ENCODE results near the gene CALML6.

Gene CALML6

GRCh38 chr1:1892079-1892762 is 22.8 kb upstream of the CALML6 start:
- peak; percentile 44 to 53 for DNase-seq

GRCh38 chr1:1892763-1893120 is 22.3 kb upstream of the CALML6 start:
- DNase-seq, result no peak

GRCh38 chr1:1893291-1893985 is 21.6 kb upstream of the CALML6 start:
- no peak for DNase-seq

DNA sequence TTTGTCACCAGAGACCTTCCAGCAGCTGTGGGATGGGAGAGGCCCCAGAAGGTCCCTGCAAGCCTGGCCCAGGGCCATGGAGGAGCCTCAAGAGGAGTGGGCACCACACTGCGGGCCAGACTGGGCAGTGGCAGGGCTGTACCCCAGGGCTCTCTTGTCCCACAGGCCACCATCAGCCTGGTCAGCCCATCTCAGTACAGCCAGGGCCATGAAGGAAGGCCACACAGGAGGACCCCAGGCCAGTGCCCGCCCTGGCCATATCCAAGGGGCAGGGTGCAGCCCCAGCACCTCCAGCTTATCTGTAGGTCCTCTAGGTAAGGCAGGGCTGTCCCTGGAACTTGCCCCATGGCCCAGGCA is 21.1 kb upstream of the CALML6 start:
- no peak for DNase-seq

GRCh38 chr1:1894354-1895059 is 20.6 kb upstream of the CALML6 start:
- DNase-seq, result no peak

- DNase-seq, result no peak
These were observed 20.0 kb upstream of the CALML6 start for GRCh38 chr1:1895060-1895418.

DNA sequence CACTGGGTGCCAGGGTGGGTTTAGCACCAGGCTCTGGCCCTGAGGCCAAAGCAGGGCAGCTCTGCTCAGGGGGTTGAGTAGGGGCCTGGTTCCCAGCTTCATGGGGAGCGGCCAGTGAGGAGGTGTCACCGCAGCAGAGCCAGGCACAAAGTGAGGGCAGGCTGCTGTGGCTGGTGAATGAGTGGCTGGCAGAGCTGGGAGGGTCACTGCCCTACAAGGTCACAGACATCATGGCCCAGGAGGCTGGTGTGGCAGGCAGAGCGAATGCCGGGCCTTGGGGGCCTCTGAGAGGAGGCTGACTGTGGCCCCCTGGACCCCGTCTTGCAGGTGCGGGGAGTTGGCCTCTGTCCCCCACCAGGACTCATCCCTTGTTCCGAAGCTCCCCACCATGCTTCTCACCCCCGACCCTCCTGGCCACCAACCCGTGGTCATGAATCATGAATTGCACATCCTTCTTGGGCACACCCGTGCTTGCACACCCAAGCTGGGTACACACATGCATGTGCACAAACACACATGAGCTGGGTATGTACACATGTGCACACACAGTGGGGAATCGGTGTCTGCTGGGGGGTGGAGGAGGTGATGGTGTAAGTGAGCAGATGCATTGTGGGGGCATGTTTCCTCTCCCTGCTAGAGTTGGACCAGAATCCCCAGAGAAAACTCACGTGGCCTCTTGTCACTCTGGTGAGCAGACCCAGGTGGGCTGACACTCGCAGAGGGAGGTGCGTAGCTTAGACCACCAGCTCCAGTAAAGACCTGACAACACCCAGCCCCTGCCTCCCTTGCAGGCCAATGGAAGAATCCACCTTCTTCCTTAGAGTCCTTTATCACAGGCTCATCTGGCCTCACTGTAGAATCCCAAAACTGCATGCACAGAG is 19.4 kb upstream of the CALML6 start:
- DNase-seq, result no peak

DNA sequence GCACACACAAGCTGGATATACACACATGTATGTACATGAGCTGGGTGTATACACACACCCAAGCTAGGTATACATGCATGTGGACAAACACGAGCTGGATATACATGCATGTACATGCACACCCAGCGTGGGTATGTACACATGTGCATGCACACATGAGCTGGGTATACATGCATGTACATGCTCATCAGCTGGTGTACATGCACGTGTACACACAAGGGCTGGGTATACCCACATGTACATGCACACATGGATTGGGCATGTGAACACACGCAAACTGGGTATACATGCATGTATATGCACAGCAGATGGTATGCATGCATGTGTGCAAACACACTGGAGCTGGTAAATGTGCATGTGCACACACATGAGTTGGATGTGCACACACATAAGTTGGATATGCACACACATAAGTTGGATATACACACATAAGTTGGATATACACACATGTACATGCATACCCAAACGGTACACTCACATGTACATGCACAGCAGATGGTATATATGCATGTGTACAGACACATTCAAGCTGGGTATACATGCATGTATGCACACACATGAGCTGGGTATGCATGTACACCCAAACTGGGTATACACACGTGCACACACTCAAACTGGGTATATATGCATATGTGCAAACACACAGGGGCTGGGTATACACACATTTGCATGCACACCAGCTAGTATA is 16.7 kb upstream of the CALML6 start:
- DNase-seq, result no peak

DNA sequence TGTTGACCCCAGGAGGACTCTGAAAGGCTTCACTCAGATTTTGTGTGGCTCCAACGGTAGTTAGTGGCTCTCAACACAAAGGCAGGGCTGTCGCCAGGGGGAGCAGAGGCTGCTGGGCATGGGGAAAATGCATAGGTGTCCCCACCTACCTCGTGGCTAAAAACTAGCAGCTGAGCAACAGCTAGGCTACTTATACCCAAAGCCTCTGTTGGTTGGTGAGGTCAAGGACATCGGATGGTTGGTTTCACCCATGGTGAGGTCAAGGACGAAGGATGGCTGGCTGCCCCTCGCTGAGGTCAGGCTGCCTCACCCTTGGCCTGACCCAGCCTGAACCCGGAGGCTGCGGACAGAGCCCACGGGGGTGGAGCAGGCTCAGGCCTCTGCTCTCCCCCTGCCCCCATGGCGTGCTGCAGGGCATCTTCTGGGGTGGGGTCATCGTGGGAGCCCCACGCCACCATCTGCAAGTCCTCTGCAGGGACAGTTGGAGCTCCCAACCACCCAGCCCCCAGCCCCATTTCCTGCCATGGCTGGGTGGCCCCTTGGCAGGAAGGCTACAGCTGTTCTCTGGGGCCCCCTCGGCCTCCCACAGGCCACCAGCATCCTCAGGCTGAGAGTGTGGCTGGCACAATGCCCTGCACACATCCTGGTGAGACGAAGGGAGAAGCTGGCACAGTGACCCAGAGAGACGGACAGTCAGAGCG is 15.6 kb upstream of the CALML6 start:
- DNase-seq, result peak in 1 of 2 experiments; percentile 44

- DNase-seq, result no peak
These were observed 15.1 kb upstream of the CALML6 start for GRCh38 chr1:1899967-1900327.

- DNase-seq, result no peak
These were observed 14.0 kb upstream of the CALML6 start for GRCh38 chr1:1900883-1901640.

DNA sequence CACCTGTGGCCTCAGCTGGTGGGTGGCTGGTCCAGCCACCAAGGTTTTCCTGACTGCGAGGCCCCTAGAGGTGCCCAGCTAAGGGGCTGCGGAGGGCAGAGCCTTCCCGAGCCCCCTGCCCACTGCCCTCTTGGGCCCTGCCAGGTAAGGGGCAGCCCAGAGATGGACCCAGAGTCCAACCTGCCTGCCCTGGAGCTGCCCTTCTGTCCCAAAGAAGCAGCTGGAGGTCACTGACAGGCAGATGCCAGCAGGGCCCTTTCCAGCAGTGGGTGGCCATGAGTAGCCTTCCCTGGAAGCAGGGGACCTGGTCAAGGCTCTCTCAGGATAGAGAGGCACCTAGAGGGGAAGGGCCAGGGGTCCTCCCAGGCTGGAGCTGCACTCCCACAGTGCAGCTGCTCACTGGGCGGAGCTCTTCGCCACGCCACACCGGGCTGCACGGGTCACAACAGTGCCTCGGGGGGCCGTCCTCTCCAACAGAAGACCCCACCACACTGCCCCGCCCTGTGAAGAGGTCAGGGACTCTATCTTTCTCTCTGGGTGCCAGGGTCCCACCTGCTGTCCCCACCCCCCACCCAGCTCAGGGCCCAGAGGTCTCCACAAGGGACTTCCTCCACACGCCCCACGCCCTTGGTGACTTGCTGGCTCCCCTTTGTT is 13.3 kb upstream of the CALML6 start:
- no peak for DNase-seq

- DNase-seq, result no peak
These were observed 11.8 kb upstream of the CALML6 start for GRCh38 chr1:1903224-1903623.

DNA sequence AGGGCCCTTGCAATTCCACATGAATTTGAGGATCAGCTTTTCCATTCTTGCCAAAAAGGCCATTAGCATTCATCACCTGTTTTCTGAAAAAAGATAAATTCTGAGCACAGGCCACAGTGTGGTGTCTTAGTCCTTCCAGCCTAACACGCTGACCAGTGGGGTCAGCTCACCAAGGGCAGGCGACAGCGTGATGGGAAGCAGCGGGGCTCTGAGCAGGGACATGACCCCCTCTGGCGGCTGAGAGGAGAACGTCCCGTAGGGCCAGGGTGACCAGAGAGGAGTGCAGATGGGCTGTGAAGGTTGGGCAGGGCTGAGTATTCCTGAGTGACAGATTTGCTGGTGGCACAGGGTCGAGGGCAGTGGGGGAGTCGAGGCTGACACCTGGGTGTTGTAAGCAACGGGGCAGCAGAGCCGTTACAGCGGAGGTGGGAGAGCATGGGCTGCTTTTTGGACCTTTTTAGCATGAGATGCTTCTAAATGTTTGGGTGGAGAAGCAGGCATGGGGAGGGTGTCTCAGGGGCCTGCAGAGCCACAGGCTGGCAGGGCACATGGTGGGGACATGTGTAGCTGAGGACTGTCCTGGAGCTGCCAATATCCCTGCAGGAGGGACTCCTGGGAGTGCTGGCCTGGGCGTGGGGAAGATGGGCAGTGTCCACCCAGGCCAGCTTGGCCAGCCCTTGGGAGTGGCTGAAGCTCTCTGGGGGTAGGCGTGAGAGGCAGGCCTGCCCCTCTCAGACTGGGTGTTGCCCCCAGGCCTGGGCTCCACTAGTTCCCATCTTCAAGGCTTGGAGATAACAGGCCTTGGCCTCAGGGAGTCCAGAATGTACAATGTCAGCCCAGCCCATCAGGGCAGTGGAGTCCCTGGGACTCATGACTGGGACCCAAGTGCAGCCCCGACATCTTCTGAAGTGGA is 8.6 kb upstream of the CALML6 start:
- peak; percentile 81 to 83 for DNase-seq

DNA sequence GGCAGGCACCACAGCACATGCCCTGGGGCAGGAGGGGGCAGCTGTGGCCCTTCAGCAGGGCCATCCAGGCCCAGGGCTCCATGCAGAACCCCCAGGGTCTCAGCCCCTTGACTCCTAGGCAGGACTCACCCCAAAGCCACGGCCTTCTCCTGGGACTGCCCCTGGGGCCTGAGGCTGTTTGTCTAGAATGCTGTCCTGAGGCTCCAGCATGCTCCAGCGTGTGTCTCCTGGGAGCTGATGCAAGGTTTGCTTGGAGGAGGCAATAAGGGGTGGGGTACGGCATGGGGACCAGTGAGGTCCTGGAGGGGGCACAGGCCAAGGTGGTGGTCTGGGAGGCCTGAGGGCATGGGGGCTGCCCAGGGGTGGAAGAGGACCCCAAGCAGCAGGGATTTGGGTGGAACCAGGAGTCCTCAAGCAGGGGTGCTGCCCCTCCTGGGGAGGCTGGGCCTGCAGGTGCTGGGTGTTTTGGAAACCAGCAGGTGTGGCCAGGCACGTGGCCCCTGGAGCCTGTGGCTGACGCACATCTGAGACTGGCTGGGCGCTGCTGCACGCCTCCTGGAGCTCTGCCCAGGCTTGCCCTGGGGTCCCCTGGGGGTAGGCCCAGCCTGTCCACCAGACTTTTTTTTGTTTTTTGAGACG is 7.8 kb upstream of the CALML6 start:
- no peak for DNase-seq

GRCh38 chr1:1908506-1908791 is 6.6 kb upstream of the CALML6 start:
- DNase-seq, result no peak

- no peak for DNase-seq
These were observed 5.0 kb upstream of the CALML6 start for GRCh38 chr1:1910033-1910465.

GRCh38 chr1:1910651-1911331 is 4.3 kb upstream of the CALML6 start:
- DNase-seq, result no peak
